BE2C (cell line): ENCODE data around the gene PPP1R14B.
A peak's percentile ranks its signal among the peaks of the same experiment; 100 is the strongest.

Experiments
- DNase-seq: peaks from one replicate; pipeline ENCODE4 v3.0.0-alpha.2; 2020
- H3K27me3 ChIP-seq: fragments of 250-450 bp; sonication (Bioruptor Pico); 2 replicates; pipeline ENCODE4 v1.5.1; 2020; ENCODE audit warnings: mild to moderate bottlenecking
- H3K36me3 ChIP-seq: fragments of 250-450 bp; sonication (Bioruptor Pico); 2 replicates; pipeline ENCODE4 v1.5.1; 2020; ENCODE audit warnings: mild to moderate bottlenecking
- H3K4me1 ChIP-seq: fragments of 250-450 bp; sonication (Bioruptor Pico); 2 replicates; pipeline ENCODE4 v1.5.1; 2020
- H3K4me3 ChIP-seq: 2 replicates; pipeline ENCODE4 v1.5.1; 2011; ENCODE audit warnings: low read depth, low read length
- H3K9me3 ChIP-seq: fragments of 250-450 bp; sonication (Bioruptor Pico); 2 replicates; pipeline ENCODE4 v1.5.1; 2020
- TF ChIP-seq, protein P1 (sequence below): IDR thresholded peaks from 2 replicates; pipeline ENCODE4 v1.5.1; 2012; ENCODE audit warnings: mild to moderate bottlenecking, low read depth, low read length

The PPP1R14B gene

DNA sequence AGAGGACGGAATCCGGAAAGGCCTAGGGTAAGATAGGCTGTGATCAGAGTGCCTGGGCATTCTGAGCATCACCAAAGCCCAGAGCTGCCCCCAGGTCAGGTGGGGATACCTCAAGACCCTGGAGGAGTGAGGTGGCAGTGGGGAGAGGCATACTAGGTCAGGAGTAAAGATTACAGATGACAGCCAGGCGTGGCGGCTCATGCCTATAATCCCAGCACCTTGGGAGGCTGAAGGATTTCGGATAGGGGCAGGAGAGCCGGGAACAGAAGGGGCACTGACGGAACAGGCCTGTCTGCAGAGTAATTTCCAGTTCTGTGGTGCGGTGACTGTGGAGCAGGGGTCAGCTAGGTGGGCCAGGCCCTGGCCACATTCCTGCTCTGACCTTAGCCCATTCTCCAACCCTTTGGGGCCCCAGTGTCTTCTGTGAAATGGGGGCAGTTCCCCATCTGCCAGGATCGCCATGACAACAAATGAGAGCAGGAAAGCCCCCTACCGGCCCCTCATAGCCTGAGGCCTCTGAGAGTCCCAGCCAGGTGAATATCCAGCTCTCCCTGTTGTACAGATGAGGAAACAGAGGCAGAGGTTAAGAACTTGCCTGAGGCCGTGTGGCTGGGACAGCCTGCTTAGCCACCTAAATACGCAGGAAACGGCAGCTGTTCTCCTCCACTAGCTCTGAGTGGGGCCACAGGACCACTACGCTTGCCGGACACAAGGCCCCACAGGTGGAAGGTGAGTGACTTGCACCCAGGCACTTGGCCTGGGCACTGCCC lies 28.5 kb upstream of the PPP1R14B start:
- H3K27me3 ChIP-seq = no peaks in the 10 kb centered on the region
- no peaks in the 10 kb centered on the region for H3K9me3 ChIP-seq
- TF ChIP-seq, protein P1, sequence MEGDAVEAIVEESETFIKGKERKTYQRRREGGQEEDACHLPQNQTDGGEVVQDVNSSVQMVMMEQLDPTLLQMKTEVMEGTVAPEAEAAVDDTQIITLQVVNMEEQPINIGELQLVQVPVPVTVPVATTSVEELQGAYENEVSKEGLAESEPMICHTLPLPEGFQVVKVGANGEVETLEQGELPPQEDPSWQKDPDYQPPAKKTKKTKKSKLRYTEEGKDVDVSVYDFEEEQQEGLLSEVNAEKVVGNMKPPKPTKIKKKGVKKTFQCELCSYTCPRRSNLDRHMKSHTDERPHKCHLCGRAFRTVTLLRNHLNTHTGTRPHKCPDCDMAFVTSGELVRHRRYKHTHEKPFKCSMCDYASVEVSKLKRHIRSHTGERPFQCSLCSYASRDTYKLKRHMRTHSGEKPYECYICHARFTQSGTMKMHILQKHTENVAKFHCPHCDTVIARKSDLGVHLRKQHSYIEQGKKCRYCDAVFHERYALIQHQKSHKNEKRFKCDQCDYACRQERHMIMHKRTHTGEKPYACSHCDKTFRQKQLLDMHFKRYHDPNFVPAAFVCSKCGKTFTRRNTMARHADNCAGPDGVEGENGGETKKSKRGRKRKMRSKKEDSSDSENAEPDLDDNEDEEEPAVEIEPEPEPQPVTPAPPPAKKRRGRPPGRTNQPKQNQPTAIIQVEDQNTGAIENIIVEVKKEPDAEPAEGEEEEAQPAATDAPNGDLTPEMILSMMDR = no peak
- H3K36me3 ChIP-seq = no peaks in the 10 kb centered on the region
- no peak for DNase-seq
- no peak overlapping the region for H3K4me3 ChIP-seq
- no peaks in the 10 kb centered on the region for H3K4me1 ChIP-seq

- TF ChIP-seq, protein P1 = no peak
Measured at GRCh38 chr11:64269540-64270220, 22.9 kb upstream of the PPP1R14B start.

GRCh38 chr11:64268893-64269539 lies 22.3 kb upstream of the PPP1R14B start:
- Histone ChIP-seq H3K27me3 (no peaks in the 10 kb centered on the region), H3K36me3 (peaks cover 3% of the 10 kb centered on the region; the same call in 1 of the 2 replicates), H3K9me3 (no peaks in the 10 kb centered on the region), H3K4me1 (peaks cover 8% of the 10 kb centered on the region), H3K4me3 (peak overlapping the region; percentile 59)
- DNase-seq = no peak
- TF ChIP-seq, protein P1 = no peak

More at GRCh38 chr11:64269540-64270220, 22.9 kb upstream of the PPP1R14B start:
- H3K9me3 ChIP-seq = no peaks in the 10 kb centered on the region
- H3K4me1 ChIP-seq = peaks cover 5% of the 10 kb centered on the region
- DNase-seq = peak; percentile 92
- H3K27me3 ChIP-seq = no peaks in the 10 kb centered on the region
- H3K36me3 ChIP-seq = peaks cover 3% of the 10 kb centered on the region; the same call in 1 of the 2 replicates
- peak overlapping the region; percentile 77 for H3K4me3 ChIP-seq

GRCh38 chr11:64268025-64268892 lies 21.5 kb upstream of the PPP1R14B start:
- peak; percentile 77 for DNase-seq
- Histone ChIP-seq H3K4me1 (peaks cover 15% of the 10 kb centered on the region), H3K9me3 (no peaks in the 10 kb centered on the region), H3K36me3 (peaks cover 3% of the 10 kb centered on the region; the same call in 1 of the 2 replicates), H3K4me3 (peak overlapping the region; percentile 59), H3K27me3 (no peaks in the 10 kb centered on the region)
- TF ChIP-seq, protein P1 = no peak

GRCh38 chr11:64267207-64267945 lies 20.6 kb upstream of the PPP1R14B start:
- TF ChIP-seq, protein P1 = no peak
- Histone ChIP-seq H3K36me3 (peaks cover 3% of the 10 kb centered on the region), H3K4me3 (no peak overlapping the region), H3K4me1 (peaks cover 21% of the 10 kb centered on the region), H3K27me3 (no peaks in the 10 kb centered on the region), H3K9me3 (no peaks in the 10 kb centered on the region)
- DNase-seq = no peak
